K562 (cell line): ENCODE results near the gene DDIT3. TPM values are rescaled to one million over a fixed set of nuclear protein-coding genes. Genes with fewer than 3 reads are reported as not detected.

Experiments
- ATF7 ChIP-seq: fragments of 450-650 bp; IDR thresholded peaks from 2 replicates; pipeline ENCODE4 v1.7.1; 2014; ENCODE audit warnings: mild to moderate bottlenecking, moderate library complexity
- EGR1 ChIP-seq: fragments of 450-650 bp; conservative IDR thresholded peaks from 2 replicates; pipeline ENCODE4 v1.6.1; 2017; ENCODE audit warnings: mild to moderate bottlenecking
- HMGN3 ChIP-seq: IDR thresholded peaks from 2 replicates; pipeline ENCODE4 v1.6.1; 2011; ENCODE audit warnings: borderline replicate concordance, low read depth, mild to moderate bottlenecking, mixed read lengths, low read length; ENCODE audit not compliant: insufficient read length; ENCODE audit errors: extremely low read depth
- LARP7 ChIP-seq: fragments of 450-650 bp; IDR thresholded peaks from 2 replicates; pipeline ENCODE4 v1.6.1; 2016
- MAZ ChIP-seq, 2 experiments: fragments of 450-650 bp in 1 of 2; sonication (generic) in 1 of 2; formaldehyde crosslinking; IDR thresholded peaks in 1 of 2; conservative IDR thresholded peaks in 1 of 2; 2 replicates each; pipeline versions ENCODE4 v1.4.0 to v1.5.0; 2020; ENCODE audit warnings: mild to moderate bottlenecking in 1 of 2, missing genetic modification reagents in 1 of 2
- NFE2L1 ChIP-seq: fragments of 450-650 bp; IDR thresholded peaks from 2 replicates; pipeline ENCODE4 v1.6.1; 2016; ENCODE audit warnings: missing genetic modification characterization, low read depth, mild to moderate bottlenecking, missing compliant biosample characterization, moderate library complexity, borderline replicate concordance
- NFRKB ChIP-seq: fragments of 450-650 bp; IDR thresholded peaks from 2 replicates; pipeline ENCODE4 v1.6.1; 2016; ENCODE audit warnings: low read depth
- POLR2AphosphoS2 ChIP-seq: IDR thresholded peaks from 2 replicates; pipeline ENCODE4 v1.6.1; 2012; ENCODE audit warnings: low read length, improper control_type of control experiment
- RBFOX2 ChIP-seq: fragments of 200-400 bp; formaldehyde crosslinking; IDR thresholded peaks from 2 replicates; pipeline ENCODE4 v1.6.1; 2017; ENCODE audit warnings: low read depth, mild to moderate bottlenecking, low read length, moderate library complexity
- RCOR1 ChIP-seq, 2 experiments: IDR thresholded peaks; 2 replicates each; pipeline ENCODE4 v1.6.1; 2012; ENCODE audit warnings: low read depth in 2 of 2, low read length in 2 of 2, borderline replicate concordance in 1 of 2, improper control_type of control experiment in 1 of 2
- SRF ChIP-seq, 2 experiments: fragments of 250-450, 450-650 bp in 1 of 2; sonication (Bioruptor Pico) in 1 of 2; sonication (generic) in 1 of 2; formaldehyde crosslinking; IDR thresholded peaks; 2 replicates each; pipeline versions ENCODE4 v1.5.0 to v1.5.1; 2020 to 2022; ENCODE audit warnings: mild to moderate bottlenecking in 1 of 2, missing genetic modification reagents in 1 of 2
- TGIF2 ChIP-seq: sonication (generic); formaldehyde crosslinking; IDR thresholded peaks from 2 replicates; pipeline ENCODE4 v1.8.1; 2022; ENCODE audit warnings: mild to moderate bottlenecking, missing genetic modification reagents, moderate library complexity
- XRCC3 ChIP-seq: fragments of 450-650 bp; IDR thresholded peaks from 2 replicates; pipeline ENCODE4 v1.6.1; 2017; ENCODE audit warnings: mild to moderate bottlenecking, moderate library complexity
- ZNF511 ChIP-seq: sonication (generic); formaldehyde crosslinking; IDR thresholded peaks from 2 replicates; pipeline ENCODE4 v1.8.0; 2022; ENCODE audit warnings: mild to moderate bottlenecking, missing genetic modification reagents
- ZNF75A ChIP-seq: fragments of 450-650 bp; formaldehyde crosslinking; IDR thresholded peaks from 2 replicates; pipeline ENCODE4 v1.4.0; 2020; ENCODE audit warnings: mild to moderate bottlenecking
- polyA plus RNA-seq, 8 experiments: library from polyadenylated mRNA; depleted of rRNA in 4 of 8; stranded (reverse) in 5 of 8; unstranded in 3 of 8; fragments of >200 nt; fragmentation: Nextera tagmentation in 2 of 8; fragmentation: Illumina TruSeq in 1 of 8; extraction: Ambion mirVana in 2 of 8; extraction: Trizol in 1 of 8; gene quantifications; 2 replicates each; pipeline versions ENCODE4 v1.2.1 to v1.2.3, GENCODE V29; 2011 to 2014; ENCODE audit warnings: inconsistent platforms in 1 of 8, missing spikeins in 1 of 8
- total RNA-seq, 7 experiments: library from RNA; depleted of rRNA in 6 of 7; stranded (reverse); fragments of >200 nt in 6 of 7; fragmentation: Illumina TruSeq in 2 of 7; extraction: Trizol in 2 of 7; gene quantifications; 2 replicates each; pipeline versions ENCODE4 v1.2.1 to v1.2.3, GENCODE V29; 2011 to 2021; ENCODE audit warnings: low replicate concordance in 1 of 7

DDIT3 gene
- total and polyA plus RNA-seq, 9 of the 15 experiments (the other 6 are each of a cell fraction or from before 2014, with no cell fraction given): 59.1 to 272 (median 89.9) TPM

- TF ChIP-seq RCOR1 (IDR thresholded peaks at IDR 0.05; ENCODE audit: borderline replicate concordance in 1 of 2, low read depth in 2 of 2, low read length in 2 of 2) (no peak), POLR2AphosphoS2 (0 out of 2 replicates have a peak, but pooled peaks have one; percentile 11), SRF (CRISPR knock-in tag; IDR thresholded peaks at IDR 0.05) (no peak), MAZ (CRISPR knock-in tag; conservative IDR thresholded peaks at IDR 0.05 in 1 of 2, IDR thresholded peaks at IDR 0.05 in 1 of 2) (0 out of 4 replicates have a peak, but pooled peaks of 1 of the 2 experiments have one; percentile 33), RBFOX2 (peak; percentile 97), EGR1 (0 out of 2 replicates have a peak, but pooled peaks have one; percentile 45), HMGN3 (peak; percentile 46), TGIF2 (CRISPR knock-in tag) (peak; percentile 79; the same call in 1 of the 2 replicates), ATF7 (no peak), NFE2L1 (no peak), NFRKB (0 out of 2 replicates have a peak, but pooled peaks have one; percentile 31), ZNF511 (CRISPR knock-in tag) (peak; percentile 69; the same call in 1 of the 2 replicates), LARP7 (0 out of 2 replicates have a peak, but pooled peaks have one; percentile 8), XRCC3 (no peak), ZNF75A (CRISPR knock-in tag) (no peak)
Observed at GRCh38 chr12:57519796-57520052, 590 bp downstream of the DDIT3 start (continued).
